A673 (cell line): ENCODE data around the gene HNRNPA1L2.

Experiments used
- EZH2 ChIP-seq: fragments of 200-600 bp; sonication (generic); IDR thresholded peaks from 2 replicates; pipeline ENCODE4 v1.6.1; 2017; ENCODE audit warnings: borderline replicate concordance, low read depth, mild to moderate bottlenecking, mixed read lengths, antibody characterized with exemption, low read length; ENCODE audit not compliant: poor library complexity, severe bottlenecking
- TF ChIP-seq, protein P1 (sequence below): fragments of 300-800, 200-600 bp; sonication (generic); conservative IDR thresholded peaks from 2 replicates; pipeline ENCODE4 v1.5.1; 2017; ENCODE audit warnings: low read depth, mild to moderate bottlenecking, antibody characterized with exemption, low read length, moderate library complexity, mixed read lengths

DNA sequence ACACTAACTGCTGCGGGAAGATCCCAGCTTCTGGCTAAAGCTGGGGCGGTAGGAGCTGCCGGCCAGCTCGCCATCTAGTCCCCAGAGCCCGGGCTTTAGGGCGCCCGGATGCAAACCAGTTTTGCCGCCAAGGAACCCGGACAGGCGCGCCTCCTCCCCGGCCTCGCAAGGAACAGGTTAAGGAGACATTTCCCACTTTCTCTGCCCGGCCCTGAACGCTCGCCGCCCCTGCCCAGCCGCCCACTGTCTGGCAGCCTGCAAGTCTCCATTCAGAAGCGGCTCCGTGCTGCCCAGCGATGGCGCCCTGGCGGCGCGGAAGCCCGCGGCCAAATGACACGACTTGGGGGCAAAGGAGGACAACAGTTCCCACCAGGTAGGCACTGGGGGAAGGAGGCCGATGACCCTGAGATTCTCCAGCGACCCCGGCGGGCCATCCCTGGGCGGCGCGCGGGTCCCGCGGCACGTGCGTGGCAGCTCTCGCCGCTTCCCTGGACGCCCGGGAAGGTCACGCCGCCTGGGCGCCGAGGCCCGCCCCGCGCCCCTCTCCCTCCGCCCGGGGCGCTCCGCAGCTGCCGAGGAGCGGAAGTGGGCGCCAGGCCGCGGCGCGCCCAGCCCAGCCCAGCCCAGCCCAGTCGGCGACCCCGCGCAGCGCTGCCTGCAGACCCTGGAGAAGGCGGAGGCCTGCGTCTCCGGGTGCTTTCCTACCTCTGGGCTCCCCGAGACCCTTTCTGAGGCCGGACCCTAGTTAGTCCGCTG lies 42.2 kb upstream of the HNRNPA1L2 start:
- TF ChIP-seq, protein P1, sequence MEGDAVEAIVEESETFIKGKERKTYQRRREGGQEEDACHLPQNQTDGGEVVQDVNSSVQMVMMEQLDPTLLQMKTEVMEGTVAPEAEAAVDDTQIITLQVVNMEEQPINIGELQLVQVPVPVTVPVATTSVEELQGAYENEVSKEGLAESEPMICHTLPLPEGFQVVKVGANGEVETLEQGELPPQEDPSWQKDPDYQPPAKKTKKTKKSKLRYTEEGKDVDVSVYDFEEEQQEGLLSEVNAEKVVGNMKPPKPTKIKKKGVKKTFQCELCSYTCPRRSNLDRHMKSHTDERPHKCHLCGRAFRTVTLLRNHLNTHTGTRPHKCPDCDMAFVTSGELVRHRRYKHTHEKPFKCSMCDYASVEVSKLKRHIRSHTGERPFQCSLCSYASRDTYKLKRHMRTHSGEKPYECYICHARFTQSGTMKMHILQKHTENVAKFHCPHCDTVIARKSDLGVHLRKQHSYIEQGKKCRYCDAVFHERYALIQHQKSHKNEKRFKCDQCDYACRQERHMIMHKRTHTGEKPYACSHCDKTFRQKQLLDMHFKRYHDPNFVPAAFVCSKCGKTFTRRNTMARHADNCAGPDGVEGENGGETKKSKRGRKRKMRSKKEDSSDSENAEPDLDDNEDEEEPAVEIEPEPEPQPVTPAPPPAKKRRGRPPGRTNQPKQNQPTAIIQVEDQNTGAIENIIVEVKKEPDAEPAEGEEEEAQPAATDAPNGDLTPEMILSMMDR, result no peak
- no peak for TF ChIP-seq EZH2
